ACC112 (cell line): Measurements from ENCODE around the gene SLC7A5.
"Not testable (repeated sequence)": the region's sequence is repeated elsewhere in the genome, so short reads cannot be mapped to it uniquely, and the experiment has no call there.

Source experiments
- H2AFZ ChIP-seq: fragments of 200-600 bp; sonication (generic); one replicate; pipeline ENCODE4 v1.6.0; 2017; ENCODE audit warnings: antibody characterized with exemption, low read length; ENCODE audit not compliant: unreplicated experiment
- H3K27ac ChIP-seq: fragments of 200-600 bp; sonication (generic); 2 replicates; pipeline ENCODE4 v1.5.1; 2014; ENCODE audit warnings: low read depth, mild to moderate bottlenecking, antibody characterized with exemption, low read length, moderate library complexity
- H3K27me3 ChIP-seq: fragments of 200-600 bp; sonication (generic); 2 replicates; pipeline ENCODE4 v1.6.1; 2014; ENCODE audit warnings: mild to moderate bottlenecking, antibody characterized with exemption, low read length, moderate library complexity, mixed read lengths; ENCODE audit not compliant: insufficient read depth
- H3K36me3 ChIP-seq: fragments of 200-600 bp; sonication (generic); 2 replicates; pipeline ENCODE4 v1.6.1; 2016; ENCODE audit warnings: mild to moderate bottlenecking, antibody characterized with exemption, low read length, moderate library complexity, mixed read lengths; ENCODE audit not compliant: insufficient read depth
- H3K4me1 ChIP-seq: fragments of 200-600 bp; sonication (generic); one replicate; pipeline ENCODE4 v1.6.1; 2016; ENCODE audit warnings: low read length, mixed read lengths; ENCODE audit not compliant: insufficient read depth, unreplicated experiment, control insufficient read depth
- H3K4me3 ChIP-seq: fragments of 200-600 bp; sonication (generic); 2 replicates; pipeline ENCODE4 v1.5.1; 2014; ENCODE audit warnings: mild to moderate bottlenecking, low read depth, low read length
- H3K79me2 ChIP-seq: fragments of 200-600 bp; sonication (generic); one replicate; pipeline ENCODE4 v1.6.0; 2016; ENCODE audit warnings: low read length; ENCODE audit not compliant: control insufficient read depth, unreplicated experiment, insufficient read depth

The SLC7A5 gene

DNA sequence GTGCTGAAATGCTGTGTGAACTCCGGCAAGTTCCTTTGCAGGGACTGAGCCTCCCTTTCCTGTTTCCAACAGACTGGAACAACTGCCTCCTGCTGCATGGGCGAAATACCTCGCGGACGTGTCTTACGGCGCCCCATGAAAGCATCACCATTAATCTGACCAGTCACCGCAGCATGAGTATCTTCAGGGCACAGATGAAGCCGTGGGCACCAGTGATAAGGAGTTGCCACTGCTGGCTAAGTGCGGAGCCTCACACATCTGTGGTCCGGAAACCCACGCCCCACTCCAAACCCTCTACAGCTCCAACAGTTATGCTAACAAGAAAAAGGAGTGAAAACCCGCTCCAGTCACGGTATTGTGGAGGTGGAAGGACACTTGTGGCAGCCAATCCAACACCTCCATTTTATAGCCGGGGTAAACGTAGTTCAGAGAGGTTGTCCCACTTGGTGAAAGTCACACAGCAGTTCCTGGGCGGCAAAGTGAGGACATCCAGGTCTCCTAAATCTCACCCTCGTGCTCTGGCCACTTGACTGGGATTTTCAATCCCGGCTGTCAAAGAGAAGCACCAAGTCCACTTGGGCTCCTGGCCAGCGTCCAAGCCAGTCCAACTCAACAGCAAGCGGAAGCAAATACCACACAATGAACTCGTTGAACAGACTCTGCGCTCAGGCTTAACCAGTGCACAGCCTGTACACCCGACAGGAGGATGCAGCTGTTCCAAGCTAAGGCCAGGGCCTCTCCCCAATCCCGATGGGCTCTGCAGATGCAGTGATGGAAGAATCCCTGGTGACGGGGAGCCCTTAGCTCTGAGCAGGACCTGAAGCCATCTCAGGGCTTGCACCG is 10.9 kb downstream of the SLC7A5 start:
- H3K4me3 ChIP-seq, H3K36me3 ChIP-seq, H2AFZ ChIP-seq, H3K27ac ChIP-seq, H3K27me3 ChIP-seq: not testable (repeated sequence)
- H3K79me2 ChIP-seq: peaks cover 21% of the 10 kb centered on the region
- H3K4me1 ChIP-seq: peaks cover 20% of the 10 kb centered on the region

DNA sequence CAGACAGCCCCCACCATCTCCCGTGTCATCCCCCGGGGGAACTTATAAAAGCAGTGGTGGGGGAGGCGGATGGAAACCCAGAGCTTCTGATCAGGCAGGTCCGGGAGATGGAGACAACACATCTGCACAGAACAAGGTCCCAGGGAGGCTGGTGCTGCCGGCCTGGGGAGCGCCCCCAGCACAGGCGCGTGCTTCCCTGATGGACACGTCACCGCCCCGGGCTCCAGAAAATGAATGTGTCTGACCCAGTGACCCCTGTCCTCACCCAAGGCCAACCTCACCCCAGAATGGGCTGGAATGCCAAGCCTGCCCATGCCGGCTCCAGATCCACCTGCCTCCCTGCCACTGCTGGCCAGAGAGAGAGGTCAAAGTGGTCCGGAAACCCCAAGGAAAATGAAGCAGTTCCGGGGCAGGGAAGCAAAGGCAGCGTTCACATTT is 12.5 kb downstream of the SLC7A5 start:
- peaks cover 32% of the 10 kb centered on the region for H3K4me1 ChIP-seq
- no peaks in the 10 kb centered on the region for H3K27me3 ChIP-seq
- H3K4me3 ChIP-seq: no peak overlapping the region
- peaks cover 20% of the 10 kb centered on the region for H3K79me2 ChIP-seq
- H2AFZ ChIP-seq: no peak overlapping the region
- H3K36me3 ChIP-seq: no peaks in the 10 kb centered on the region
- H3K27ac ChIP-seq: no peak overlapping the region

DNA sequence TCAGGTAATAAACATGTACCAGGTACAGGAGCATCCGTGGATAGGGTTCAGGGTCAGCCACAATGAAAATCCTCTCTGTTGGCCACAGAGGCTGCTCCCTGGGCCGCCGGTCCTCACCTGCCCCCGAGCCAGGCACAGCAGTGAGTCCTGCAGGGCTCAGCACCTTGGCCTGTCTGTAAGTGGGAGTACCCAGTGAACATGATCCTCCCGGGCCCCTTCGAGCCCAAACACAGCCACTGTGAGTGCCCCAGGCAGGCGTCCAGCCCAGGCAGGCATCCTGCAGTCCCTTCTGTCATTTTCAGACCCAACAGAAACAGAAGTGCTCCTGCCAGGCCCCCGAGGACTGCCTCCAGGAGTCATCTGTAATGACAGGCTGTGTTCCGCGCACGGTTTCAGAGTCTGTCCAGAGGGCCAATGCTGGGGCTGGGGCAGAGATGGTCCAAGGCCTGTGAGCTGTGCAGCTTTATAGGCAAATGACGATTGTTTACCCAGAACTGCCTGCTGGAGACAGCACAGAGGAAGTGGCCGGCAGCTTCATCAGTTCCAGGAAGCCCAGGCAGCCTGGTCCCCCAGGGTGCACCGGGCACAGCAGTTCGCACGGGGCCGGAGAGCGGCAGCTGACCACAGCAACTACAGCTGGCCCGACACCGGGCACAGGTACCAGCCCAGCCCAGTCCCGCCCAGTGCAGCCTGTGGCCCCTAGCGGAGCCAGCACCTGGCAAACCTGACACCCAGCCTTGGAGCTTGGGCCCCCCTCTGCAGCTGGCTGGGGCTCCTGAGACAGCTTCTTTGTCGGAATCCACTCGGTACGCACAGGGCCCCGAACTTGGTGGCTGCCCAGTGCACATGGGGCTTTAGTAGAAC is 13.2 kb downstream of the SLC7A5 start:
- Histone ChIP-seq H3K4me1 (peaks cover 32% of the 10 kb centered on the region), H2AFZ (no peak overlapping the region), H3K27me3 (no peaks in the 10 kb centered on the region), H3K79me2 (peaks cover 17% of the 10 kb centered on the region), H3K27ac (no peak overlapping the region), H3K4me3 (no peak overlapping the region), H3K36me3 (peaks cover 3% of the 10 kb centered on the region; the same call in 1 of the 2 replicates)

DNA sequence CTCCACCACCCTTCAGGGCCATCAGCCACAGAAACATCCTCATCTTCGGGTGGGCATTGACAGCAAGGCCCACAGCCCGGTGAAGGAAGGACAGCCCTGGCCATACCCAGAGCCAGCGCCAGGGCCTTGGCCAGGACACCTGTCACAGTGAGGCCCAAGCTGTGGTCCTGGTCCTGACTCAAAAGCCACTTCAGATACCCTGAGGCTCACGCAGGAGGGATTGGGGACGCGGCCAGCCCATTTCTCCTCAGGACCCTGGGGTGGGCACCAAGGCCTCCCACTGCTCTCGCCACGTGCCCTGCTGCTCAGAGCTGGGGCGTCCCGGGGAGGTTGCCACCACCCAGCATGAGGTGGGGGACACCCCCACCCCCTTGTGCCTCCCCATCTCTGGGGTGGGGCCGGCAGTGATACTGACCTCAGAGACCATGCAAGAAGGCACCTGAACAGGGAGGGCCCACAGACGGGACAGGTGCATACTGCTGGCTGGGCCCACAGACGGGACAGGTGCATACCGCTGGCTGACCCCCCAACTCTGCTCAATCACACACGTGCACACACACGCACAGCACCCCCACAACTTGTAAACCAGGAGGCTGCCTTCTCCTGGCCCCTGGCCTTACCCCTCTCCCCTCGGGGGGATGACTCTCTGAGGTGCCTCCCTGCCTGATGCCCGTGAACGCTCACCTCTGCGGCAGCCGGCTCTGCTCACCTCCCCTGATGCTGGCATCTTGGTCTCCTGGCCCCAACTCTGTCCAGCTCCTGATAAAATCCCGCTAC is 14.2 kb downstream of the SLC7A5 start:
- peaks cover 24% of the 10 kb centered on the region for H3K4me1 ChIP-seq
- no peak overlapping the region for H3K4me3 ChIP-seq
- H3K36me3 ChIP-seq: peaks cover 7% of the 10 kb centered on the region; the same call in 1 of the 2 replicates
- no peak overlapping the region for H3K27ac ChIP-seq
- H2AFZ ChIP-seq: no peak overlapping the region
- no peaks in the 10 kb centered on the region for H3K27me3 ChIP-seq
- H3K79me2 ChIP-seq: peaks cover 10% of the 10 kb centered on the region

DNA sequence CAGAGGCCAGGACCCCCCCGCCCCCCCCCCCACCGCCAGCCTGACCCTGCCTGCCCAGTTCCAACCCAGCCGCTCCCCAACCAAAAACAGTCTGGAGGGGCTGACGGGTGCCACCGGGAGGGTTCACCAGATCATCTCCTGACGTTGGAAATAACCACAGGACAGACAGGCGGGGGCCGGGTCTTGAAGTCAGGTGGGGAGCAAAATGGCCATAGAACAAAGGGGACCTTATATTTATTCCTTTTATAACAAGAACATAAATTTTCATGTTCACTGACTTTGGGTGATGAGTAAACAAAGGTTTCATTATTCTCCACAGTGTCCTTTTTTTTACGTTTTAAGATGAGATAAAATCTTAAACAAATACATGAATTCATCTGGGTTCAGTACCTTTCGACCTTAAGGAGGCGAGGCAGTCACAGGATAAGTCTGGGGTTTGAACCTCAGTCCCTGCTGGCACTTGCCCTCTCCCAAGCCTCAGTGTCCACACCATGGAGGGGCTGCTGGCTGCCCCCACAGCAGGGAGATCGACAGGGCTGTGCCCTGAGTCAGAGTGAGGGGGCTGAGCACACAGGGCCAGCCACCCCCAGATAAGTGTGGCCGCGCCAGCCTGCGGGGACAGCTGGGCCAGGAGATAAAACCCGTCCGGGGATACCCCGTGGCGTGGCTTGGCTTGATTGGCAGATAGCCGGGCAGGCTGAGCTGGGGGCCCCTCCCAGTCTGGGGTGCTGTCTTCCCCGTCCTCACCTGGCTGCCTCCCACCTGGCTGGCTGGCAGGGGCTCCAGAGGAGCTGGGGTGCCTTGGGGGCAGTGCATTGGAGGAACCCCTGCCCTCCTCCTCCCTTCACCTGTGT is 15.0 kb downstream of the SLC7A5 start:
- Histone ChIP-seq H3K4me3 (no peak overlapping the region), H2AFZ (no peak overlapping the region), H3K36me3 (peaks cover 7% of the 10 kb centered on the region; the same call in 1 of the 2 replicates), H3K79me2 (peaks cover 6% of the 10 kb centered on the region), H3K27ac (peak overlapping the region; percentile 51), H3K27me3 (no peaks in the 10 kb centered on the region), H3K4me1 (peaks cover 24% of the 10 kb centered on the region)

DNA sequence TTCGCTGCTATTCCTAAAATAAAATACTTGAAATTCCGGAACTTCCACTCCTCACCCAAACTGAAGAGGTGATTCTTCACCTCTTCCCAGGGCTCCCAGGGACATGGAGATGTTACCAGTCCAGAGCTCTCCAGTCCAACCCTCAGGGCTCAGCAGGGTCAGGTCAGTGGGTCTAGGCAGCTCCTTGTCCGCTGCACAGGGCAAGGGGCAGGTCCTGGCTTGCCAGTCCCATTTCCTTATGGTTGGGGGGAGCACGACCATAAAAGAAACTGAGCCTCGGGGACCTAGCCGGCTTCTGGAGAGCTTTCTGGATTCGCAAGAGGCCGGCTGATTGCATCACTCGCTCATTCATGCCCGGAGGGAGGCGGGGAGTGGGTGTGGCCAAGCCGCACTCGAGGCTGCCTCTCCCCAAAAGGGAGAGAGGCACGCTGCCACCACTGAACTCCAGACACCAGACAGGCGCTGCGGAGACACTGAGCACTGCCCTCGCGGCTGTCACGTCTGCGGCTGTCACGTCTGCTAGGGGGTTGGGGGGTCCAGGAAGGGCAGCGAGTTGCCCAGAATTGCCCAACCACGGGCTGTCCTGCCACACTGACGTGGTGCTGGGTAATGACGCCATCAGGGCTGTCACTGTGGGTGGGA is 15.8 kb downstream of the SLC7A5 start:
- H3K4me1 ChIP-seq: peaks cover 24% of the 10 kb centered on the region
- peaks cover 6% of the 10 kb centered on the region for H3K79me2 ChIP-seq
- no peaks in the 10 kb centered on the region for H3K27me3 ChIP-seq
- H3K4me3 ChIP-seq: peak overlapping the region; percentile 78
- peak overlapping the region; percentile 85 for H3K27ac ChIP-seq
- H2AFZ ChIP-seq: no peak overlapping the region
- H3K36me3 ChIP-seq: peaks cover 7% of the 10 kb centered on the region; the same call in 1 of the 2 replicates

DNA sequence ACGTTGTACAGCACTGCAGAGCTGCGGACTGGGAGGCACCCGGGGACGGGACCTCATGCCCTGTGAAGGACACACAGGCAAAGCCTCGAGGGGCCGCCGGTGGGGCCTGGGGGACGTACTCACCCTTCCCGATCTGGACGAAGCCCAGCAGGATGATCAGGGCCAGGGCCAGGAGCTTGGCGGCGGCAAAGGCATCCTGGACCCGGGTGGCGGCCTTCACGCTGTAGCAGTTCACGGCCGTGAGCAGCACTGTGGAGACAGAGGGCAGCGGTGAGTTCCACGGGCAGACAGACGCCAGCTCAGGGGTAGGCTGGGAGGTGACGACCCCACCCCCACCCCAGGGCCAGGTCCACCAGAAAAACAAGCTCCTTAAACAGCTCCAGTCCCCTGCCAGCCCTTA is 17.7 kb downstream of the SLC7A5 start:
- Histone ChIP-seq H3K4me1 (peaks cover 20% of the 10 kb centered on the region), H3K36me3 (peaks cover 7% of the 10 kb centered on the region; the same call in 1 of the 2 replicates), H3K79me2 (peaks cover 6% of the 10 kb centered on the region), H3K27me3 (no peaks in the 10 kb centered on the region), H3K27ac (no peak overlapping the region), H2AFZ (no peak overlapping the region), H3K4me3 (no peak overlapping the region)

DNA sequence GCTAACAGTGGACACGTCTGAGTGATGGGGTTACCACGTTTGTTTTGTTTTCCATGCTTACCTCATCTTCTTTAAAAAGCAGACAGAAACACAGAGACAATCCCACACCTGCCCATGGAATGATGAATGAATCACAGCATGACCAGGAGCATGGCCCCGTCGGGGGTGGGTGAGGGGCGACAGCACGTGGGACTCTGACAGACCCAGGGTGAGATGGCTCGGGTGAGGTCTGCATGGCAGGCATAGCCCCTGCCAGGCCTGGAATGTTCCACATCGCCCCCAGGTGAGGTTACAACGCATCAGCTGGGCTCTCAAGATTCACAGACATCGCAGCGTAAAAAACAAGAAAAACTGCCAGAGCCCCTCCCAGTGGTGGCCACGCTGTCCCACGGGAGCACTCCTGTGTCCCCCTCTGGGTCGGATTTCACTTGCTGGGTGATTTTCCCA is 18.1 kb downstream of the SLC7A5 start:
- H3K4me1 ChIP-seq: peaks cover 16% of the 10 kb centered on the region
- H3K36me3 ChIP-seq: peaks cover 7% of the 10 kb centered on the region; the same call in 1 of the 2 replicates
- H3K27me3 ChIP-seq: no peaks in the 10 kb centered on the region
- no peak overlapping the region for H3K27ac ChIP-seq
- H3K79me2 ChIP-seq: peaks cover 6% of the 10 kb centered on the region
- no peak overlapping the region for H2AFZ ChIP-seq
- no peak overlapping the region for H3K4me3 ChIP-seq
